ENCODE data around the gene EPHA8.

Gene EPHA8

GRCh38 chr1:22569269-22569668, 6.0 kb downstream of the EPHA8 start:
- no peak for DNase-seq

GRCh38 chr1:22570140-22570909, 7.0 kb downstream of the EPHA8 start:
- no peak for DNase-seq

- no peak for DNase-seq
These were observed 9.5 kb downstream of the EPHA8 start for GRCh38 chr1:22572818-22573217.

- DNase-seq, result no peak
These were observed 9.9 kb downstream of the EPHA8 start for GRCh38 chr1:22573237-22573636.

DNA sequence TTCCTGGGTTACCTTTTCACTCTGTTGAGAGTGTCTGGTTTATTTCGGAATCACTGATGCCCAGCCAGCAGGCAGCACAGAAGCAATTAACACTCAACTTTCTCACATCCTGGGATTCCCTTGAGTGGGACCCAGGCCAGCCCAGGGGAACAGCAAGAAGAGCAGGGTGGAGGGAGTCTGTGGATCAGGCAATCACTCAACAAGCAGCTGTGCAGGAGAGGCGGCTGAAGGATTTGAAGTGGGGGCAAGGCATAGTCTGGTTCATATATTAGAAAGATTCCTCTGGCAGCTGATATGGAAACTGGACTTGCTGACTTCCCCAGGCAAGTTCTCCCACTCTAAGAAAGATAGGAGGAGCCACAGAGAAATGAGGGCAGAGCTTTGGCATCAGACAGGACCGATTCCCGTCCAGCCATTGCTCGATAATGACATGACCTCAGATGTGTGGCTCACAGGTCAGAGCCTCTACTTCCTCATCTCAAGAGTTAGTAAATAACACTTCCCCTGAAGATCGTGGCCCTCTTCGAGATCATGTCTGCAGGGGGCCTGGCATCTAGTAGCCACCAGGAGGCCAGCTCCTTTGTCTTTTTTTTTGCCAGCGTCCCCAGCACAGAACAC, 12.4 kb downstream of the EPHA8 start:
- no peak for DNase-seq

DNA sequence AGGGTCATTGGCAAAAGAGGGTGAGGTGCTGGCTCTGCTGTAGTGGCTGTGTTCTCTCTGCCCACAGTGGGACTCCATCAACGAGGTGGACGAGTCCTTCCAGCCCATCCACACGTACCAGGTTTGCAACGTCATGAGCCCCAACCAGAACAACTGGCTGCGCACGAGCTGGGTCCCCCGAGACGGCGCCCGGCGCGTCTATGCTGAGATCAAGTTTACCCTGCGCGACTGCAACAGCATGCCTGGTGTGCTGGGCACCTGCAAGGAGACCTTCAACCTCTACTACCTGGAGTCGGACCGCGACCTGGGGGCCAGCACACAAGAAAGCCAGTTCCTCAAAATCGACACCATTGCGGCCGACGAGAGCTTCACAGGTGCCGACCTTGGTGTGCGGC, 12.9 kb downstream of the EPHA8 start:
- no peak for DNase-seq

- no peak for DNase-seq
These were observed 13.3 kb downstream of the EPHA8 start for GRCh38 chr1:22576617-22577016.

DNA sequence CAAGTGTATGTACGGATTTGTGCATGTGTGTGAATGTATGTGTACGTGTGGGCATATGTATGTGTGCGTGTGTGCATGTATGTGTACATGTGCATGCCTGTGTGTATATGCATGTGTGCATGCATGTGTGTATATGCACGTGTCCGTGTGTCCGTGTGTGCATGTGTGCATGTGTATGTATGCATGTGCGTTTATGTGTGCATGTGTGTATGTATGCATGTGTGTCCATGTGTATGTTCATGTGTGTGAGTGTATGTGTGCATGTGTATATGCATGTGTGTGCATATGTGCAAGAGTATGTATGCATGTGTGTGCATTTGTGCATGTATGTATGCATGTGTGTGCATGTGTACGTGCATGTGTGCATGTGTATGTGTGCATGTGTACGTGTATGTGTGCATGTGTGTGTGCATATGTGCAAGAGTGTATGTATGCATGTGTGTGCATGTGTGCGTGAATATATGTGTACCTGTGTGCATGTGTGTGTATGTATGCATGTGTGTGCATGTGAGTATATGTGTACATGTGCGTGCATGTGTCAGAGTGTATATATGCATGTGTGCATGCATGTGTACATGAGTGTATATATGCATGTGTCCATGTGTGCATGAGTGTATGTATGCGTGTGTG, 15.6 kb downstream of the EPHA8 start:
- no peak for DNase-seq

- DNase-seq, result no peak
These were observed 16.4 kb downstream of the EPHA8 start for GRCh38 chr1:22579541-22580155.

GRCh38 chr1:22582661-22583635, 19.7 kb downstream of the EPHA8 start:
- DNase-seq, result no peak

DNA sequence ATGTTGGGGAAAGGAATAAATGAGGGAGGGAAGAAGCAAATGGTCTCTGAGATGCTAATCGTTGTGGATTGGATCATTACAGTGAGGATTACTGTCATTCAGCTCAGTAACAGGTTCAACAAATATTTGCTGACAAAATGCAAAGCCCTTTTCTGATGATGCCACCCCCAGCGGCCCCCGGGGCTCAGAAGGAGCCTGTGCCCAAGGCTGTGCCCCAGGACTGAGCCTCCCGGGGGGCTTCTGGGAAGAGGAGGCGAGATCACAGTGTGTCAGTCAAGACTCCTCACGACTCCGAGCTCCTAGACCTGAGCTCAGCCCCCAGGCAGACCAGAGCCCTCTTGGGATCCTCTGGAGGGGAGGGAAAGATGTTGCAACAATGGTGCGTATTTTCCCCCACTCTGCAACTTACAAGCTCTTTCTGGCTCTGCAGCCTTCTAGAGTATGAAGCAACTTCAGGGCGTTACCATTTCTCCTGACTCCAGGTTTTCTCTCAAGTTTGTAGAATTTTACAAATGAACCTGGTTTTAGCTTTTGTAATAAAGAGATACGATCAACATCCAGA, 20.8 kb downstream of the EPHA8 start:
- DNase-seq, result no peak

DNA sequence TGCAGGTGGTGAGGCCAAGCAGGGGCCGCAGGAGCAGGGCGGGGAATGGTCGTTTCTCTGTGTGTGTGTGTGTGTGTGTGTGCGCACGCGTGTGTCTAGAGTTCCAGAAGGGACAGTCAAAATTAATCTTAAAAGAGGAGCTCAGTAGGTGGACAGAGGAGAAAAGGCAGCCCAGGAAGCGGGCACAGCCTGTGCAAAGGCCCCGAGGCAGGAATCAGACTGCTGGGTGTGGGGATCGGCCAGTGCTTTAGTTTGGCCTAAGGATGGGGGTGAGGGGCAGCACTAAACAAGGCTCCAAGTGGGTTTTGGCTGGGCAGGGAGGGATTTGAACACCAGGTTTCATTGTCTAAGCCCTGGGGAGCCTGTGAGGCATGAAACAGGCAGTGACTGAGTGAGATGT, 21.7 kb downstream of the EPHA8 start:
- DNase-seq, result no peak

DNA sequence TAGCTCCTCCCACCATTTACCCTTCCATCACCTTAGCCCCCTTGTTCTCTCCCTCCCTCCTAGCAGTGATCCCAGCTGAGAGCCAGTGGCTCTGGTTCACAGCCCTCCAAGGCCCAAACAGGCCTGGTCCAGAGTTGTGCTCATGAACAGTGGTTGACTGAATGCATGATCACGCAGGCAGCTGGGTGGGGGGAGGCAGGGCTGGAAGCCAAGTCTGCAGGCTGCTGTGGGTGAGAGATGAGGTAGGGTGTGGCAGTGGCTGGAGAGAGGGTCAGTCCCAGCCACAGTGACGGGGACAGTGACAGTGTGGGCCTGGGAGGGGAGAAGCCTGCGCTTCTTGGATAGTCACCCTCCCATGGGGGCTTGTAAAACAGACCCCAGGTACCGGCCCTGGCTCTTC, 22.2 kb downstream of the EPHA8 start:
- DNase-seq, result no peak

DNA sequence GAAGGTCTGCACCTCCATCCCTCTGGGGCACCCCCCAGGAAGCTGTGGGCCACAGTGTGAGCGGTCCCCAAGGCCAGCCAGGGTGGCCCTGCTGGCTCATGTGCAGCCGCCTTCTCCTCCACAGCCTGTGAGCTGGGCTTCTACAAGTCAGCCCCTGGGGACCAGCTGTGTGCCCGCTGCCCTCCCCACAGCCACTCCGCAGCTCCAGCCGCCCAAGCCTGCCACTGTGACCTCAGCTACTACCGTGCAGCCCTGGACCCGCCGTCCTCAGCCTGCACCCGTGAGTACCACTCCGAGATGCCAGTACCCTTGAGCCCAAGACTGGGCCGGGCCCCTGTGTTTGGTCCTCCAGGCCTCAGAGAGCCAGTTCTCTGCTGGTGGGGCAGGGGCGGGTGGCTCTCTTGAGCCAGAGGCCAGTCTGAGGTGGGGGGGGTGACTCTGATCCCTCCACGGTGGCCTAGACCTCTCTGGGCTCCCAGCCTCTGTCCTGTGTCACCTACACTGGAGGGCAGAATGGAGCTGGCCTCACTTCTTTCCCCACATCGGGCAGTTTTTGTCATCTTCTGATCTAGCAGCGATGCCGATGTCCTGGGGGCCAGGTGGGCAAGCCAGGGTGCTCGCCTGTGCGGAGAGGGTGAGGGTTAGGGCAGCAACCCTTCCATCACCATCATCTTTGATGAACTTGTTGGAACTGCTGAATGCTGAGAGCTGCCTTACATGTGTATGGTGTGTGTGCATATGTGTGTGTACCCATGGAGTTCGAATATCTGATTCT, 23.3 kb downstream of the EPHA8 start:
- DNase-seq, result no peak

GRCh38 chr1:22587247-22587646, 24.0 kb downstream of the EPHA8 start:
- no peak for DNase-seq

GRCh38 chr1:22588899-22589422, 25.7 kb downstream of the EPHA8 start:
- no peak for DNase-seq

- DNase-seq, result no peak
These were observed 28.3 kb downstream of the EPHA8 start for GRCh38 chr1:22591576-22591975.

DNA sequence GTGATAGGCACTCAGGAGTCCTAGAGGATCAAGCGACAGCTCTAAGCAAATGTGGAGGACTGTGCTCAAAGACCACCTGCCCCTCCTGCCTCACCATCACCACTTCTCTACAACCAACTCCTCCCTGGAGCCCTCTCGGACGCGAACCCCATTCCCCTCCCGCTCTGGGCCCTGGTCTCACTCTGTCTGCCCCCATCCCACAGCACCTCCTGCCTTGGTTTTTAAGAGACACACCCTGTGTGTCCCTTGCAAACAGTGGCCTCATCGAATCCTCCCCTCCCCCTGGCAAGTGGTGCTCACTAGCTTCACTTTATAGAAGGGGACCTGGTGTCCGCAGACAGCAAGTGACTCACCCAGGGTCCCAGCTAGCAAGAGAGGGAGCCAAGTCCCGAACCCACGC, 28.8 kb downstream of the EPHA8 start:
- no peak for DNase-seq

GRCh38 chr1:22592919-22593790, 29.9 kb downstream of the EPHA8 start:
- DNase-seq, result no peak

- no peak for DNase-seq
These were observed 31.1 kb downstream of the EPHA8 start for GRCh38 chr1:22594396-22594795.
